ENCODE measurements around the gene C9orf152. TPM values are rescaled to one million over a fixed set of nuclear protein-coding genes. Genes with fewer than 3 reads are reported as not detected.

Gene C9orf152, protein sequence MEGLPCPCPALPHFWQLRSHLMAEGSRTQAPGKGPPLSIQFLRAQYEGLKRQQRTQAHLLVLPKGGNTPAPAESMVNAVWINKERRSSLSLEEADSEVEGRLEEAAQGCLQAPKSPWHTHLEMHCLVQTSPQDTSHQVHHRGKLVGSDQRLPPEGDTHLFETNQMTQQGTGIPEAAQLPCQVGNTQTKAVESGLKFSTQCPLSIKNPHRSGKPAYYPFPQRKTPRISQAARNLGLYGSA
- total RNA-seq = not detected in 2 replicates

DNA sequence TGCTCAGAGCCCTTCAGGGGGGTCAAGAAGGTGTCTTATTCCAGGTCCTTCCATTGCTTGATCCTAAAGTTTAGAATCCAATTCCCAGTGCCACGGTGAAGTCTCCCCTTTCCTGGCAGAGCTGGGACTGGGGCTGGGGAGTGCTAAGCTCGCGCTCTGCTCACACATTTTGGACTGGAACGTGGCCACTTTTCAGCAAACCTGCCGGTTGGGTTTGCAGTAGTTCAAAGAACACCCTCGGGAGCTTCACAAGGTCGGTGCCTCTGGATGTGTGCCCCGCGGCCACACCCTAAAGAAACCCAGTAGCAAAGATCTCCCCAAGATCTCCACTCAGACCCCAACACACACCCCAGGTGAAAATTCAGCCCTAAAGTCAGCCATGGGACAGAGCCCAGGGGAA lies at the start of gene C9orf152:
TSS of gene C9orf152 (minus strand) at position 129 of the 400 bp plus-strand sequence. CDS start 580 bp downstream, outside the sequence.

GRCh38 chr9:110256380-110257096 lies 48.6 kb upstream of the C9orf152 start, which contains the start of gene TXN:
TSS of gene TXN (minus strand) at chr9:110256507. CDS start at chr9:110256435, 72 bp downstream.

Other genes with a start within 250 kb of the C9orf152 start
- gene TXN, start 48.3 kb upstream of the C9orf152 start, total RNA-seq = 608 and 653 TPM in 2 replicates
- gene TXNDC8, start 129.7 kb upstream of the C9orf152 start, total RNA-seq = not detected in 2 replicates